PC-3 (cell line): ENCODE measurements around the gene SFMBT2.

Source experiments
- EZH2 ChIP-seq: fragments of 300-600 bp; sonication (generic); IDR thresholded peaks from one replicate; pipeline ENCODE4 v1.6.1; 2017; ENCODE audit warnings: antibody characterized with exemption, mild to moderate bottlenecking, low read length; ENCODE audit not compliant: unreplicated experiment
- EZH2phosphoT487 ChIP-seq: fragments of 300-600 bp; sonication (generic); IDR thresholded peaks from 2 replicates; pipeline ENCODE4 v1.6.1; 2018; ENCODE audit warnings: mild to moderate bottlenecking, antibody characterized with exemption, low read length, borderline replicate concordance
- TF ChIP-seq, protein P1 (sequence below): fragments of 300-600 bp; sonication (generic); conservative IDR thresholded peaks from 2 replicates; pipeline ENCODE4 v1.5.1; 2017; ENCODE audit warnings: antibody characterized with exemption, low read depth, mild to moderate bottlenecking, low read length

DNA sequence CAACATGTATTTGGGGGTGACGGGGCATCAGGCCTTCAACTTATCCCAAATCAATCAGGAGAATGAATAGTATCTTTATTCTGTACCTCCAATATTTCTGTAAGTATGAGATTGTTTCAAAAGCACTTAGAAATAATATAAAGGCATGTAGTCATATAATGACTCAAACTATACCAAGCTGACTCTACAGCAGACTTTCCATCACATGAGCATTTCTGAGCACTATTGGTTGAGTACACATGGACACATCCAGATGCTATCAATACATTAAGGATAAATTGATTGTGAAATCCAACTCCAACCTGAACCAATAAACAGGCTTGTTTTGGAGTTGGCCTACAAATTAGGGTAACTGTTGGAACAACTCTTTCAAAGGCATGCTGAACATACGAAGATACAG lies 229.4 kb downstream of the SFMBT2 start:
- TF ChIP-seq, protein P1, sequence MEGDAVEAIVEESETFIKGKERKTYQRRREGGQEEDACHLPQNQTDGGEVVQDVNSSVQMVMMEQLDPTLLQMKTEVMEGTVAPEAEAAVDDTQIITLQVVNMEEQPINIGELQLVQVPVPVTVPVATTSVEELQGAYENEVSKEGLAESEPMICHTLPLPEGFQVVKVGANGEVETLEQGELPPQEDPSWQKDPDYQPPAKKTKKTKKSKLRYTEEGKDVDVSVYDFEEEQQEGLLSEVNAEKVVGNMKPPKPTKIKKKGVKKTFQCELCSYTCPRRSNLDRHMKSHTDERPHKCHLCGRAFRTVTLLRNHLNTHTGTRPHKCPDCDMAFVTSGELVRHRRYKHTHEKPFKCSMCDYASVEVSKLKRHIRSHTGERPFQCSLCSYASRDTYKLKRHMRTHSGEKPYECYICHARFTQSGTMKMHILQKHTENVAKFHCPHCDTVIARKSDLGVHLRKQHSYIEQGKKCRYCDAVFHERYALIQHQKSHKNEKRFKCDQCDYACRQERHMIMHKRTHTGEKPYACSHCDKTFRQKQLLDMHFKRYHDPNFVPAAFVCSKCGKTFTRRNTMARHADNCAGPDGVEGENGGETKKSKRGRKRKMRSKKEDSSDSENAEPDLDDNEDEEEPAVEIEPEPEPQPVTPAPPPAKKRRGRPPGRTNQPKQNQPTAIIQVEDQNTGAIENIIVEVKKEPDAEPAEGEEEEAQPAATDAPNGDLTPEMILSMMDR, result no peak
- no peak for TF ChIP-seq EZH2
- no peak for TF ChIP-seq EZH2phosphoT487
